GM21529 (cell line): Measurements from ENCODE around the gene COPB2.
"Not testable (repeated sequence)": the region's sequence is repeated elsewhere in the genome, so short reads cannot be mapped to it uniquely, and the experiment has no call there.

ENCODE experiments used
- ATAC-seq: cut with Tn5 transposase; IDR thresholded peaks from one replicate; pipeline ENCODE4 v1.9.1; 2021; ENCODE audit not compliant: unreplicated experiment

Gene COPB2

GRCh38 chr3:139389552-139390368 lies at the start of gene COPB2:
Gene COPB2, minus strand, starts transcription at chr3:139389647. Its CDS starts 97 bp downstream, at chr3:139389550.
- ATAC-seq: peak; percentile 98

DNA sequence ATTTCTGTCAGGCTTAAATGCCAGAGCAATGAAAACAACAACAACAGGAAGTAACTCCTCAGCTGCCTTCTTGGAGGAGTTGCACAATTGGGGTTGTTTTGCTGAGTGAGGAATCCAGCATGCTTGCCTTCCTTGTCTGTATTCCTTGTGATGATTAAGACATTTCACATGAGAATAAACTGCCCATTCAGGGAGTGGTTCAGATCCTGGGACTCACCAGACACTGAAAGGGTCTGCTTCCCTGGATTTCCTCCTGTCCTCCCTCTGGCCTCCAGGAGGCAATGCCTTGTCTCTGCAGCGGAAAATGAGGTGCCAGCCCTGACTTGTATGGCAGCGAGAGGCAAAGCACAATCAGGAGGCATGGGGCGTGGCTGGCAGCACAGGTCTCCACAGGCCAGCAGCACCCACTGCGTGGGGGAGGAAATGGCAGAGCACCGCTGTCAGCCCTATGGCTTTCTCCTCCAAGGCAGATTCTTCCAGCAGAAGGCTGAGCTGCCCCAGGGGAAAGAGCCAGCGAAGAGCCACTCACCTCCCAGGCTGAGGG lies 45.4 kb upstream of the COPB2 start:
- ATAC-seq: no peak

GRCh38 chr3:139434228-139434627 lies 44.8 kb upstream of the COPB2 start:
- no peak for ATAC-seq

DNA sequence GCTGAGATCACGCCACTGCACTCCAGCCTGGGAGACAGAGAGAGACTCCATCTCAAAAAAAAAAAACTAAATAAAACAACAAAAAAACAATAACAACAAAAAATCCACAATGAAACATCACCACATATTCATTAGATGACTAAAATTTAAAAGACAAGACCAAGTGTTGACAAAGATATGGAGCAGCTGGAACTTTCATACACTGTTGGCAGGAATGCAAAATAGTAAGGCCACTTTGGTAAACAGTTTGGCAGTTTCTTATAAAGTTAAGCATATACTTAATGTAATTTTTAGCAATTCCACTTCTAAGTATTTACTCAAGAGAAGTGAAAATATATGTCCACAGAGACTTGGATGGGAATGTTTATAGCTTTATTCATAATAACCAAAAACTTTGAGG lies 43.6 kb upstream of the COPB2 start:
- ATAC-seq: no peak

- ATAC-seq: no peak
Observed at GRCh38 chr3:139430493-139430892, 41.0 kb upstream of the COPB2 start.

- ATAC-seq: peak; percentile 83
Observed at GRCh38 chr3:139427283-139428060, 38.0 kb upstream of the COPB2 start.

DNA sequence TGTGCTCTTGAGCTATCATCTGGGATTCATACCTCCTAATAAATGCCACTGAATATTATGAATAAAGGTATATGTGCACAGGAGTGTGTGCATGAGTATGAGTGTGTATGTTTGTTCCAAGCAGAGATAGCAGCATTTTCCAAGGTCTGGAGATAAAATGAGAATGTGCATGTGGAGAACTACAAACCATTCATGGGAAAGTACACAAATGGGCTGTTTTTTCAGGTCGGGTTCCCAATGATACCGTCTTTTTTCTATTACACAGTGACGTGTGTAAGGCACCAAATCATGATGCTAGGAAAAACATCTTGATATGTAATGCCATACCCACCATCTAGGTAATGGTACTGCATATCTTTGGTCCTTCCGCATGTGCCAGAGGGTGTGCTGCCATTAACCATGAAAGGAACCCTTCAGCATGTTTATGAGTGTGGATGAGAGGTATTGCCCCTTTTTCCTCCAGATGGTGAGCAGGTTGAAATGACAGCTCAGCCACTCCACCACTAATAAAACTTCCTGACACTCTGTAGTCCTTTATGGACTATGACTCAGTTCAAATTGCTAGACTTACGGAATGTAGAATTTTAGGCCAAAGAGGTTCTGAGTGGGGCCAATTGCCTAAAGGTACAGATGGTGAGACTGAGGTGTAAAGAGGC lies 36.4 kb upstream of the COPB2 start:
- ATAC-seq: no peak

DNA sequence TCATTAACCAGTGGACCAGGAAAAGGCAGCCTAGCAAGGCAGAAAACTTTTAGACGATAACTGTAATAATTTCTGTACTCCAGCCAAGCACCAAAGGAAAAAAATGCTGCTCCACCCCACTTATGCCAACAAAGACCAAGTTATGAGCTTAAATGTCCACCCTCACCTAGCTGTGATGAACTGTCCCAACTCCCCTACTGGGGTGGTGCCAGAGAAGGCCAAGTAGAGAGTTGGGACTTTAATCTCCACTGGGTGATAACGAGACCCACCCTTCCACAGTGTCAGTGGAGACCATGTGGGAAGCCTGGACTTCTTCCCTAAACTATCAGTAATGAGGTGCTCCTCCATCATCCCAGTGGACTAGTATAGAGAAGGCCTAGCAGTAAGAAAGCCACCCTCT lies 33.8 kb upstream of the COPB2 start:
- ATAC-seq: no peak

DNA sequence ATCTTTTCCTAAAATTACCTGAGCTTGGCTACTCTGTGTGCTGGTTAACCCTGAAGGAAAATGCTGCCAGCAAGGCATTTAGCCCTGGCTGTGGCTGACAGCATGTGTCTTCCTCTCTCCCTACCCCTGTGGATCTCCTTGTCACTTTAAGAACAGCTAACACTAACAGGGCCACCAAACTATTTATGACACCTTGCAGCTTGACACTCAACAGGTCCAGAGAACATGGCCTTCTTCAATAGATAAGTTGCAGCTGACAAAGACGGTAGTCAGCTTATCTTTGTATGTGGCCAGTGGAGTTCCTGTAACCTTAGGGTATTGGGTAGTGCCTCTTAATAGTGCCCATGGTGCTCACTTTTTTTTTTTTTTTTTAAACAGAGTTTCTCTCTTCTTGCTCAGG lies 32.0 kb upstream of the COPB2 start:
- no peak for ATAC-seq

DNA sequence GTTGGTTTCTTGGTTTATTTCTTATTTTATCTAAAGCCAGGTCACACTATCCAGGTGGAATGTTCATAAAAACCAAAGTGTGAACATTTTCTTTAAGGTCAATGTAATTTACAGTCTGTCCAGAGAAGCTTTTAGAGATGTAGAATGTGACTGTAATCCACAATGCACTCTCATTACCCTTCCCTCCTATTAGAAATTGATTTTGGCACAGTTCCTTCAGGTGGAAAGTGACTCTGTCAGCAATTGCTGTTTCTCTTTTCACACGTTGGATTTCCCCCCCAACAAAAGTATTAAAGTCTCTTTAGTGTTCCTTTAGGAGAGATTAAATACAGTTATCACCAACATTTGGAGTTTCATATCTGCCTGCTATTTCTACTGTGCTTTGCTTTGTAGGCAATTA lies 31.6 kb upstream of the COPB2 start:
- ATAC-seq: no peak

GRCh38 chr3:139418144-139418543 lies 28.7 kb upstream of the COPB2 start:
- ATAC-seq: no peak

DNA sequence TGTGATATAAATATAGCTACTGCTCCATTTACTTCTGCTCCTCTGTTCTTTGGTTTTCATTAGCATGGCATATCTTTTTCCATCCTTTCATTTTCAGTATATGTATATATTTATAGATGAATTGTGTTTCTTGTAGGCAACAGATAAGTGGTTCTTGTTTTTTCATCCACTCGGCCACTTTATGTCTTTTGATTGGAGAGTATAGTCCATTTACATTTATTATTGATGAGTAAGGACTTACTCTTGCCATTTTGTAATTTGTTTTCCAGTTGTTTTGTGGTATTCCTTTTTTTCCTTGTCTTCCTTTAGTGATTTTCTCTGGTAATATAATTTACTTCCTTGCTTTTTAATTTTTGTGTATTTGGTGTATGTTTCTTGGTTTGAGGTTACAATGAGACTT lies 26.8 kb upstream of the COPB2 start:
- no peak for ATAC-seq

DNA sequence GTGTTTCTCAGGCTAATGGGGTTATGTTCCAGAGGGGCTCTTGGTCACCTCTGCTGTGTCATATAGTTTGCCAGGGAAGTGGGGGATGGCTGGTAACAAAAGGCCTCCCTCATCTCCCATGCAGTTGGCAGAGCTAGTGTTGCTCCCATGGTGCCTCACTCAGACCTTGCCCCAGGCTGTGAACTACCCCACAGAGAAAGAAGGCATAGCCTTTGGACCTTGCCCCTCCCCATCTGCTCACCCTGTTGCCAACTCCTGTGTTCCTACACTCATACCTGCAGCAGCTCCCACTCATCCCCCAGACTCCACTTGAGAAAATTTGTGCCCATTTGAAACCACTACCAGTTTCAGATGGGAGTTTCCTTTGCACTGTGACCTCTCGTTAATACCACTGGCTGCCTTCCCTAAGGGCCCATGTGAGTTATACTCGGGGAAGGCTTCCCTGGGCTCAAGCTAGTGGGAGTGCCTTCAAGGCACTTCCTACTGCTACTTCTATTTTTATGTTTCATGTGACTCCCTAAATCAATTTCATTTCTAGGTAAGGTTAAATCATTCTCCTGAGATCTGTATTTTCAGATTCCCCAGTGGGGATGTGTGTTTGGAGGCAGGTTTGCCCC lies 25.3 kb upstream of the COPB2 start:
- ATAC-seq: no peak

- ATAC-seq: not testable (repeated sequence)
Observed at GRCh38 chr3:139412891-139413290, 23.4 kb upstream of the COPB2 start.

- ATAC-seq: not testable (repeated sequence)
Observed at GRCh38 chr3:139401155-139401554, 11.7 kb upstream of the COPB2 start.

GRCh38 chr3:139396707-139397106 lies 7.3 kb upstream of the COPB2 start:
- no peak for ATAC-seq

DNA sequence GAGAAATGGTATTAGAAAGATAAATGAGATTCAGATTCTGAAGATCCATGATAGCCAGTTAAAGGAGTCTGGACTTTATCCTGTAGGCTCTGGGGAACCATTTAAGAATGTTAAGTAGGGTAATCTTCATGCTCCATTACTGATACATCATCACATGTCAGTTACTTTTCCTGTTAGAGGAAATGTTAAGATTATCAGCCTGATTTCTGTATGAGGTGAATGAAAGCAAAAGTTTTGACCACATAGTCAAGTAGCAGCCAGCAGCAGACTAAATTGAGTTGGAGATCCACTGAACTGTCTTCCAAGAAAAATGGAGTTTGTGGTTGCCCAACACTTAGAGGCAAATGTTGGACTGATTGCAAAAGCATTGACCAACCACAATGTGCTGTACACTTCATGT lies 4.7 kb upstream of the COPB2 start:
- ATAC-seq: no peak

DNA sequence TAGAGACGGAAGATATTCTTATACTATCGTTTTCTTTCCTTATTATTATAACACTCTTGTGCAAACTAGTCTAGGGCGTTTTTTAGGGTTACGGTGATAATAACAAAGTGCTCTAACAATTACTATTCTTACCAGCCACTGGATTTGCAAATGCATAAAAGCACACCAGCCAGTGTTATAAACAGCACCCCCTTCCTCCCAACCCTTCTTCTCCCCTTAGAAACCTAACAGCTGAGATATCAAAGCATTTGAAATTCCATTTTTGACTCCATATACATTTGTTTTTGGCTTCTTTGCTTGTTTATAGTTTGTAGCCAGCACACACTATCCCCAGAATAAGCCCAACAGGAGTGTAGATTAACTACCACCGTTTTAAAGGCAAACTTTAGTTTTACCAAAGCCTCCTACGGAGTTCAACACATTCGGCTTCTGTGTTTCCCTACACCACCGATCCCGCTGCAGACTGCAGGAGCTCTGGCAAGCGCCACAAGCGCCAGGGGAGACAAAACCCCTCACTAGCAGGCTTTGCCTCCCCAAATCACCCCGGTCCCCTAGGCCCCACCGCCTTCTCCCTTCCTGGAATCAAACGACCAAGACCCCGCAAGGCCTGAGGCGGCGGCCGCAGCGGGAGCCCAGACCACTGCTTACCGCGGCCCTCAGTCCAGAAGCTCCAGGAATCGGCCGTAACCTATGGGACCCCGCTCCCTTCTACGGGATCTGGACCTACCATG lies 461 bp downstream of the COPB2 start:
- ATAC-seq: peak; percentile 26

- no peak for ATAC-seq
Observed at GRCh38 chr3:139388077-139388476, 1.4 kb downstream of the COPB2 start.

- ATAC-seq: not testable (repeated sequence)
Observed at GRCh38 chr3:139382291-139382690, 7.2 kb downstream of the COPB2 start.
